Common myeloid progenitor, CD34-positive (primary cell): ENCODE results near the gene SLN.

Experiments
- CTCF ChIA-PET: fragments of 350-600 bp; sonication (Branson Sonifier 250); formaldehyde crosslinking; loops from one replicate; lab custom pipeline; 2021; ENCODE audit warnings: antibody characterized with exemption; lab: Charles Lee
- POLR2A ChIA-PET: fragments of 350-600 bp; sonication (Branson Sonifier 250); formaldehyde crosslinking; loops from one replicate; lab custom pipeline; 2021; ENCODE audit warnings: antibody characterized with exemption; lab: Charles Lee
- DNase-seq, 3 donors: peaks; one replicate each; pipeline versions ENCODE4 v3.0.0 to v3.0.0-alpha.2; 2013
- H3K27ac ChIP-seq, 2 experiments: 1 replicate in 1 of 2; 2 replicates in 1 of 2; pipeline ENCODE4 v1.7.0; 2013; ENCODE audit warnings: inconsistent platforms in 2 of 2, low read length in 2 of 2, mild to moderate bottlenecking in 2 of 2, low read depth in 1 of 2, moderate library complexity in 1 of 2; ENCODE audit not compliant: severe bottlenecking in 2 of 2, insufficient read depth in 1 of 2, poor library complexity in 1 of 2
- H3K27me3 ChIP-seq, 5 experiments: replicated peaks in 2 of 5; 1 replicate in 3 of 5; 2 replicates in 2 of 5; pipeline versions ENCODE4 v1.6.1 to v1.7.0; 2013; ENCODE audit warnings: low read length in 4 of 5, mild to moderate bottlenecking in 2 of 5, moderate library complexity in 2 of 5, inconsistent platforms in 1 of 5; ENCODE audit not compliant: insufficient read depth in 5 of 5, control insufficient read depth in 4 of 5
- H3K36me3 ChIP-seq, 4 experiments: 1 replicate in 2 of 4; 2 replicates in 2 of 4; pipeline versions ENCODE4 v1.6.1 to v1.7.0; 2013; ENCODE audit warnings: low read length in 3 of 4, control low read depth in 1 of 4, mild to moderate bottlenecking in 1 of 4; ENCODE audit not compliant: control insufficient read depth in 4 of 4, insufficient read depth in 4 of 4
- H3K4me1 ChIP-seq, 4 experiments: 1 replicate in 3 of 4; 2 replicates in 1 of 4; pipeline versions ENCODE4 v1.6.1 to v1.7.1; 2013; ENCODE audit warnings: low read length in 3 of 4, mild to moderate bottlenecking in 3 of 4, control low read depth in 1 of 4, inconsistent platforms in 1 of 4, moderate library complexity in 1 of 4; ENCODE audit not compliant: control insufficient read depth in 4 of 4, insufficient read depth in 4 of 4; ENCODE audit errors: control extremely low read depth in 1 of 4
- H3K4me3 ChIP-seq, 7 experiments: 1 replicate in 4 of 7; 2 replicates in 3 of 7; pipeline versions ENCODE4 v1.5.1 to v1.7.0; 2013; ENCODE audit warnings: mild to moderate bottlenecking in 7 of 7, low read length in 6 of 7, moderate library complexity in 6 of 7, inconsistent platforms in 2 of 7, low read depth in 2 of 7, control low read depth in 1 of 7; ENCODE audit not compliant: insufficient read depth in 4 of 7, control insufficient read depth in 1 of 7; ENCODE audit errors: extremely low read depth in 1 of 7
- H3K9me3 ChIP-seq, 5 experiments: 1 replicate in 4 of 5; 2 replicates in 1 of 5; pipeline versions ENCODE4 v1.6.1 to v1.7.1; 2013; ENCODE audit warnings: low read length in 4 of 5, mild to moderate bottlenecking in 2 of 5, inconsistent platforms in 1 of 5, low read depth in 1 of 5, moderate library complexity in 1 of 5; ENCODE audit not compliant: control insufficient read depth in 4 of 5, insufficient read depth in 2 of 5; ENCODE audit errors: control extremely low read depth in 1 of 5
- WGBS: methylation state at CpG from one replicate; pipeline ENCODE4 v1.1.5; 2013; ENCODE audit not compliant: insufficient coverage; 5-methylcytosine and 5-hydroxymethylcytosine counted together

The SLN gene

GRCh38 chr11:107736546-107736945, 24.7 kb upstream of the SLN start:
- Histone ChIP-seq H3K4me1 (no peaks in the 10 kb centered on the region), H3K27me3 (no peaks in the 10 kb centered on the region), H3K36me3 (no peaks in the 10 kb centered on the region), H3K9me3 (peaks cover 0 to 5% (median 0%) of the 10 kb centered on the region in 5 experiments), H3K27ac (no peak overlapping the region), H3K4me3 (no peak overlapping the region)
- WGBS, result 67% methylated on average over 1 of the region's 1 CpG
- ChIA-PET CTCF (no interaction called here), POLR2A (no interaction called here)
- no peak for DNase-seq

DNA sequence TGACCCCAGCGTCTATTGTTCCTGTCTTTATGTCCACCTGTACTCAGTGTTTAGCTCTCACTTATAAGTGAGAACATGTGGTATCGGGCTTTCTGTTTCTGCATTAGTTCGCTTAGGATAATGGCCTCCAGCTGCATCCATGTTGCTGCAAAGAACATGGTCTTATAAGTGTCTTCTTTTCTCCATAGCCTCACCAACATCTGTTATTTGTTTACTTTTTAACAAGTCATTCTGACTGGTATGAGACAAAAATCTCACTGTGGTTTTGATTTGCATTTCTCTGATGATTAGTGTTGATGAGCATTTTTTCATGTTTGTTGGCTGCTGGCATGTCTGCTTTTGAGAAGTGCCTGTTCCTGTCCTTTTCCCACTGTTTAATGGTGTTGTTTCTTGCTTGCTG, 21.7 kb upstream of the SLN start:
- H3K9me3 ChIP-seq, result no peaks in the 10 kb centered on the region
- H3K36me3 ChIP-seq, result no peaks in the 10 kb centered on the region
- no peaks in the 10 kb centered on the region for H3K27me3 ChIP-seq
- no peak overlapping the region for H3K27ac ChIP-seq
- WGBS, result 100% methylated on average over 2 of the region's 3 CpGs
- ChIA-PET POLR2A (no interaction called here), CTCF (no interaction called here)
- H3K4me1 ChIP-seq, result no peaks in the 10 kb centered on the region
- no peak overlapping the region for H3K4me3 ChIP-seq
- no peak for DNase-seq

DNA sequence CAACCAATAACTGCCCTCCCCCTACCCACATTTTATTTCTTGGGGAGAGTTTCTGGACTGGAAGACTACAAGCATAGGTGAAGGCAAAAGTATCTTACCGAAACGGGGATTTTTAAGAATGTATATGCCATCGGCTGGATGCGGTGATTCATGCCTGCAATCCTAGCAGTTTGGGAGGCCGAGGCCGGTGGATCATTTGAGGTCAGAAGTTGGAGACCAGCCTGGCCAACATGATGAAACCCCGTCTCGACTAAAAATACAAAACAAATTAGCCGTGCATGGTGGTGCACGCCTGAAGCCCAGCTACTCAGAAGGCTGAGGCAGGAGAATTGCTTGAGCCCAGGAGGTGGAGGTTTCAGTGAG, 20.8 kb upstream of the SLN start:
- POLR2A ChIA-PET, result no interaction called here
- CTCF ChIA-PET, result interaction anchor here (1.4 kb wide), 1 partner anchor 166 kb away, joined by 3 read pairs; no protein-coding TSS in a partner anchor
- WGBS, result over 99% methylated on average over 9 of the region's 10 CpGs
- H3K4me3 ChIP-seq, result no peak overlapping the region
- H3K9me3 ChIP-seq, result no peaks in the 10 kb centered on the region
- H3K27ac ChIP-seq, result no peak overlapping the region
- no peaks in the 10 kb centered on the region for H3K4me1 ChIP-seq
- H3K36me3 ChIP-seq, result no peaks in the 10 kb centered on the region
- H3K27me3 ChIP-seq, result no peaks in the 10 kb centered on the region
- no peak for DNase-seq

DNA sequence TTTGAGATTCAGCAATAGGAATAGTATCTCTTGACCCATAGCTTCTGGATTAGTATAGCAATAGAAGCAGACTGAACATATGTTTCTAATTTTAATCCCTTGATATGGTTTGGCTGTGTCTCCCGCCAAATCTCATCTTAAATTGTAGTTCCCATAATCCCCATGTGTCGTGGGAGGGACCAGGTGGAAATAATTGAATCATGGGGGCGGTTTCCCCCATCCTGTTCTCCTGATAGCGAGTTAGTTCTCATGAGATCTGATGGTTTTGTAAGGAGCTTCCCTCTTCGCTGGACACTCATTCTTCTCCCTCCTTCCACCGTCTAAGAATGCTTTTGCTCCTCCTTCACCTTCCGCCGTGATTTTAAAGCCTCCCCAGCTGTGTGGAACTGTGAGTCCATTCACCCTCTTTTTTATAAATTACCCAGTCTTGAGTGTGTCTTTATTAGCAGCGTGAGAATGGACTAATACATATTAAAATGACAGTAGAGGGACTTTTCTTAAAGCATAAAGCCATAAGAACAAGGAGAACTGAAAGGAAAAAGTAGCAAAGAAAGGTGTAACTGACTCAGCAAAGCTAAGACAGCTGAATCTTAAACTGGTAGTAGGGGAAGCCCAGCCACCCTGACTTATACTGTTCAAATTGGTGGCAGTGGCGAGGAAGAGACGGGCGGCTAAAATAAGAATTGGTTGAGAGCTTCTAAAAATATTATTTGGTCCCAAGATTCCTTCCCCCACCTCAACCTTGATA, 20.3 kb upstream of the SLN start:
- 100% methylated on average over 5 of the region's 12 CpGs for WGBS
- Histone ChIP-seq H3K27me3 (peaks cover 0 to 2% (median 0%) of the 10 kb centered on the region in 5 experiments), H3K27ac (no peak overlapping the region), H3K4me3 (no peak overlapping the region), H3K9me3 (no peaks in the 10 kb centered on the region), H3K4me1 (no peaks in the 10 kb centered on the region), H3K36me3 (no peaks in the 10 kb centered on the region)
- CTCF ChIA-PET, result interaction anchor here (1.4 kb wide), 1 partner anchor 166 kb away, joined by 3 read pairs; no protein-coding TSS in a partner anchor
- POLR2A ChIA-PET, result no interaction called here
- DNase-seq, result no peak

DNA sequence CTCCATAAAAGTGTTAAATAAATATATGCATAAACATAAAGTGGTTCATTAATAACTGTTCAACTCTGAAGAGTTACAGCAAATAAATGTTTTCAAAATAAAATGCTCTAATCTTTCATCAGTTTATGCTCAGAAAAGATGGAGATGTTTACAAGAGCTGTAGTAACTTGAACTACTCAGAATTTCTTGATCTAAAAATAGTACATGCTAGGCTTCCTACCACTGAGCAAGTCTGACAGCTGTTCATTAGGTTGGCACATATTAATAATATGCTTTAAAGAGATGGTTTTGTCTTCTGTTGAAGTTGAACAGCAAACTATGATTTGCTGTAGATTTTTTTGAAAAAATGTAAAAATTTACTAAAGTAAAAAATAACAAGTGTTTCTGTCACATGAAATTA, 10.8 kb upstream of the SLN start:
- DNase-seq, result no peak
- Histone ChIP-seq H3K9me3 (peaks cover 0 to 2% (median 0%) of the 10 kb centered on the region in 5 experiments), H3K27ac (no peak overlapping the region), H3K27me3 (peaks cover 0 to 15% (median 2%) of the 10 kb centered on the region in 5 experiments), H3K4me3 (no peak overlapping the region), H3K4me1 (no peaks in the 10 kb centered on the region), H3K36me3 (no peaks in the 10 kb centered on the region)
- CTCF ChIA-PET, result no interaction called here
- POLR2A ChIA-PET, result no interaction called here

GRCh38 chr11:107721207-107721606, 9.4 kb upstream of the SLN start:
- CTCF ChIA-PET, result no interaction called here

GRCh38 chr11:107720303-107720774, 8.5 kb upstream of the SLN start:
- Histone ChIP-seq H3K4me1 (no peaks in the 10 kb centered on the region), H3K27ac (no peak overlapping the region), H3K27me3 (peaks cover 0 to 13% (median 2%) of the 10 kb centered on the region in 5 experiments), H3K9me3 (peaks cover 0 to 2% (median 0%) of the 10 kb centered on the region in 5 experiments), H3K36me3 (no peaks in the 10 kb centered on the region), H3K4me3 (no peak overlapping the region)
- POLR2A ChIA-PET, result no interaction called here
- 100% methylated on average over 1 of the region's 2 CpGs for WGBS
- CTCF ChIA-PET, result no interaction called here
- no peak for DNase-seq

More at GRCh38 chr11:107721207-107721606, 9.4 kb upstream of the SLN start:
- POLR2A ChIA-PET, result no interaction called here
- Histone ChIP-seq H3K27me3 (peaks cover 0 to 13% (median 2%) of the 10 kb centered on the region in 5 experiments), H3K4me1 (no peaks in the 10 kb centered on the region), H3K4me3 (no peak overlapping the region), H3K36me3 (no peaks in the 10 kb centered on the region), H3K9me3 (peaks cover 0 to 2% (median 0%) of the 10 kb centered on the region in 5 experiments), H3K27ac (no peak overlapping the region)
- WGBS, result 88% methylated on average over 2 of the region's 2 CpGs
- DNase-seq, result no peak
